ENCODE results near the gene FAM171A2. TPM values are rescaled to one million over a fixed set of nuclear protein-coding genes. Genes with fewer than 3 reads are reported as not detected.
"Not testable (repeated sequence)": the region's sequence is repeated elsewhere in the genome, so short reads cannot be mapped to it uniquely, and the experiment has no call there.

FAM171A2 gene
- total RNA-seq, 1 donor from 2014 or later: not detected

- intact Hi-C loops (cut with micrococcal nuclease): not testable (repeated sequence)
Observed at GRCh38 chr17:44347206-44348055, 16.2 kb downstream of the FAM171A2 start.

- intact Hi-C loops (cut with micrococcal nuclease): no loop called here
Observed at GRCh38 chr17:44346064-44346844, 17.4 kb downstream of the FAM171A2 start.

GRCh38 chr17:44345454-44346026 is 18.1 kb downstream of the FAM171A2 start:
- intact Hi-C loops (cut with micrococcal nuclease): loop anchor here (1.0 to 2.0 kb wide), 7 partner anchors 14 to 204 kb away; partner anchors contain the start of genes GPATCH8 and HROB

GRCh38 chr17:44344939-44345453 is 18.7 kb downstream of the FAM171A2 start, which contains the start of gene GRN:
GRN (plus strand) TSS chr17:44345302; CDS start chr17:44349165, 3,863 bp downstream.
- intact Hi-C loops (cut with micrococcal nuclease): loop anchor here (1.0 to 2.0 kb wide), 7 partner anchors 14 to 204 kb away; partner anchors contain the start of genes GPATCH8 and HROB

GRCh38 chr17:44343510-44344209 is 20.0 kb downstream of the FAM171A2 start:
- intact Hi-C loops (cut with micrococcal nuclease): loop anchor here (2.0 kb wide), 1 partner anchor 29 kb away; no protein-coding TSS in a partner anchor

- intact Hi-C loops (cut with micrococcal nuclease): not testable (repeated sequence)
Observed at GRCh38 chr17:44340553-44340952, 23.1 kb downstream of the FAM171A2 start.

GRCh38 chr17:44338702-44339101 is 25.0 kb downstream of the FAM171A2 start:
- intact Hi-C loops (cut with micrococcal nuclease): no loop called here

GRCh38 chr17:44335968-44336367 is 27.7 kb downstream of the FAM171A2 start:
- intact Hi-C loops (cut with micrococcal nuclease): no loop called here

GRCh38 chr17:44335564-44335963 is 28.1 kb downstream of the FAM171A2 start:
- intact Hi-C loops (cut with micrococcal nuclease): no loop called here

GRCh38 chr17:44334727-44335126 is 28.9 kb downstream of the FAM171A2 start:
- intact Hi-C loops (cut with micrococcal nuclease): no loop called here

GRCh38 chr17:44334315-44334714 is 29.3 kb downstream of the FAM171A2 start:
- intact Hi-C loops (cut with micrococcal nuclease): no loop called here

GRCh38 chr17:44333371-44333770 is 30.3 kb downstream of the FAM171A2 start:
- intact Hi-C loops (cut with micrococcal nuclease): no loop called here

- intact Hi-C loops (cut with micrococcal nuclease): loop anchor here (1.0 kb wide), 4 partner anchors 14 to 190 kb away; partner anchors contain the start of genes GRN, HROB and TMUB2
Observed at GRCh38 chr17:44331249-44331760, 32.3 kb downstream of the FAM171A2 start.

GRCh38 chr17:44330263-44330662 is 33.4 kb downstream of the FAM171A2 start:
- intact Hi-C loops (cut with micrococcal nuclease): not testable (repeated sequence)

- intact Hi-C loops (cut with micrococcal nuclease): loop anchor here (5.0 to 10.0 kb wide), 3 partner anchors 207 to 985 kb away; partner anchors contain the start of genes HDAC5, LSM12 and MAP3K14
Observed at GRCh38 chr17:44329516-44329915, 34.1 kb downstream of the FAM171A2 start.

GRCh38 chr17:44327715-44328449 is 35.8 kb downstream of the FAM171A2 start:
- intact Hi-C loops (cut with micrococcal nuclease): loop anchor here (5.0 to 10.0 kb wide), 3 partner anchors 206 to 987 kb away; partner anchors contain the start of genes HDAC5, LSM12 and MAP3K14

- intact Hi-C loops (cut with micrococcal nuclease): loop anchor here (1.0 to 10.0 kb wide), 6 partner anchors 18 to 988 kb away; partner anchors contain the start of genes GRN, HDAC5, LSM12 and MAP3K14
Observed at GRCh38 chr17:44326861-44327444, 36.7 kb downstream of the FAM171A2 start.

- intact Hi-C loops (cut with micrococcal nuclease): loop anchor here (1.0 to 10.0 kb wide), 10 partner anchors 16 to 990 kb away; partner anchors contain the start of genes HDAC5, HROB, LSM12 and MAP3K14
Observed at GRCh38 chr17:44324571-44325275, 38.9 kb downstream of the FAM171A2 start, which contains the start of gene SLC25A39. SLC25A39 (minus strand) TSS chr17:44324823; CDS start chr17:44323562, 1,261 bp downstream.

Measured in T-helper 1 cell treated with Interleukin-12 subunit alpha and Interleukin-12 subunit beta and Interleukin-4 antibody, amounts not matched to agents 30 ng/mL and 1 ng/mL, for 36 hours (primary cell).